Esophagus squamous epithelium (tissue), 4 donors: ENCODE data around the gene BFAR.

ENCODE experiments used
- CTCF ChIP-seq, 6 experiments: fragments of 450-650 bp in 4 of 6; fragments of 200-600 bp in 2 of 6; sonication (generic) in 2 of 6; IDR thresholded peaks; one replicate each; pipeline ENCODE4 v1.5.1; 2016 to 2019; ENCODE audit warnings: antibody characterized with exemption in 6 of 6, mild to moderate bottlenecking in 4 of 6, moderate library complexity in 4 of 6
- POLR2A ChIP-seq, 4 donors: fragments of 450-650 bp; IDR thresholded peaks; one replicate each; pipeline ENCODE4 v1.6.1; 2017; ENCODE audit warnings: antibody characterized with exemption in 4 of 4, mild to moderate bottlenecking in 4 of 4, moderate library complexity in 3 of 4

- TF ChIP-seq CTCF (IDR thresholded peaks at IDR 0.05) (no peak), POLR2A (IDR thresholded peaks at IDR 0.05) (no peak)
Measured at GRCh38 chr16:14672403-14672971, 39.7 kb downstream of the BFAR start.
